ENCODE measurements around the gene POLR3A. TPM values are rescaled to one million over a fixed set of nuclear protein-coding genes. Genes with fewer than 3 reads are reported as not detected.
A peak's percentile ranks its signal among the peaks of the same experiment; 100 is the strongest.

The POLR3A gene
- total RNA-seq, 1 donor from 2014 or later: 13.7 TPM

DNA sequence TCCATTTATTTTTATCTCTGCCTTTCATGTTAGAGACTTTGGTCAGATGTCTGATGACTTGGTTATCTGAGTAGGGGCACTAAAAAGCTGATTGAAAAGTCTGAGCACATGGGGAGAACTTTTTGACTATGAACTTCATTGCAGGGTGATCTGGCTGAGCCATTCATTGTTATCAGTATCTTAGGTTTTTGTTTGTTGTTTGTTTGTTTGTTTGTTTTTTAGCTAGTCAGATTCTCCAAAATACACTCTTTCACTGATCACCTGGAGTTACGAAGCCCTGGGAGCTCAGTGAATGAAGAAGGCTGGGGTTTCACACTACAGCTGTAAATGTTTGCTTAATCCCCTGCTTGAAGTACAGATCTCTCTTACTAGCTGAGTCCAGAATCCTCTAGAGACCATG lies 74.2 kb downstream of the POLR3A start:
- H3K27ac ChIP-seq: no peak overlapping the region
- H3K4me1 ChIP-seq: no peaks in the 10 kb centered on the region
- DNase-seq: no peak
- no peak overlapping the region for H3K4me3 ChIP-seq
- no peak for ATAC-seq
- TF ChIP-seq, protein P1, sequence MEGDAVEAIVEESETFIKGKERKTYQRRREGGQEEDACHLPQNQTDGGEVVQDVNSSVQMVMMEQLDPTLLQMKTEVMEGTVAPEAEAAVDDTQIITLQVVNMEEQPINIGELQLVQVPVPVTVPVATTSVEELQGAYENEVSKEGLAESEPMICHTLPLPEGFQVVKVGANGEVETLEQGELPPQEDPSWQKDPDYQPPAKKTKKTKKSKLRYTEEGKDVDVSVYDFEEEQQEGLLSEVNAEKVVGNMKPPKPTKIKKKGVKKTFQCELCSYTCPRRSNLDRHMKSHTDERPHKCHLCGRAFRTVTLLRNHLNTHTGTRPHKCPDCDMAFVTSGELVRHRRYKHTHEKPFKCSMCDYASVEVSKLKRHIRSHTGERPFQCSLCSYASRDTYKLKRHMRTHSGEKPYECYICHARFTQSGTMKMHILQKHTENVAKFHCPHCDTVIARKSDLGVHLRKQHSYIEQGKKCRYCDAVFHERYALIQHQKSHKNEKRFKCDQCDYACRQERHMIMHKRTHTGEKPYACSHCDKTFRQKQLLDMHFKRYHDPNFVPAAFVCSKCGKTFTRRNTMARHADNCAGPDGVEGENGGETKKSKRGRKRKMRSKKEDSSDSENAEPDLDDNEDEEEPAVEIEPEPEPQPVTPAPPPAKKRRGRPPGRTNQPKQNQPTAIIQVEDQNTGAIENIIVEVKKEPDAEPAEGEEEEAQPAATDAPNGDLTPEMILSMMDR (IDR thresholded peaks at IDR 0.05): no peak
- no peaks in the 10 kb centered on the region for H3K36me3 ChIP-seq
- H3K9me3 ChIP-seq: peaks cover 13% of the 10 kb centered on the region
- H3K27me3 ChIP-seq: no peaks in the 10 kb centered on the region
- intact Hi-C loops (cut with DNase I): no loop called here

DNA sequence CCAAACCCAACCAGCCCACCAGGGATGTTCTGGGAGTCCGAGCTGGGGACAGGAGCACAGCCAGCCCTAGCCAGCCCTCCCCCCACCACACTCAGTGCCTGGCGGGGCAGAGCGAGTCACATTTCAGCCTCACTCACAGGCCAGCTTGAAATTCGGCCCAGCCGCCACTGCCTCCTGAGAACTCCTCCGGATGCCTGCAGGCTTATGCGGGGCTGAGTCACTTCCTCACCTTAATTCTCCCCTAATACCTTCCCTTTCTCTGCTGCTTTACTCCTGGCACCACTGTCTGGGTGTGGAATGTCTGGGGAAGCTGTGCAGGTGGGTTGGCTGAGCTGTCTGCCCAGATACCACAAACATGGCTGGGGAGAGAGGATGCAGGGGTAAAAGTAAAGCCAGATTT lies 80.1 kb downstream of the POLR3A start:
- H3K27me3 ChIP-seq: no peaks in the 10 kb centered on the region
- TF ChIP-seq, protein P1 (IDR thresholded peaks at IDR 0.05): no peak
- DNase-seq (no peak), ATAC-seq (no peak)
- H3K27ac ChIP-seq: no peak overlapping the region
- H3K4me3 ChIP-seq: no peak overlapping the region
- H3K36me3 ChIP-seq: no peaks in the 10 kb centered on the region
- H3K4me1 ChIP-seq: no peaks in the 10 kb centered on the region
- intact Hi-C loops (cut with DNase I): no loop called here
- H3K9me3 ChIP-seq: peaks cover 13% of the 10 kb centered on the region

DNA sequence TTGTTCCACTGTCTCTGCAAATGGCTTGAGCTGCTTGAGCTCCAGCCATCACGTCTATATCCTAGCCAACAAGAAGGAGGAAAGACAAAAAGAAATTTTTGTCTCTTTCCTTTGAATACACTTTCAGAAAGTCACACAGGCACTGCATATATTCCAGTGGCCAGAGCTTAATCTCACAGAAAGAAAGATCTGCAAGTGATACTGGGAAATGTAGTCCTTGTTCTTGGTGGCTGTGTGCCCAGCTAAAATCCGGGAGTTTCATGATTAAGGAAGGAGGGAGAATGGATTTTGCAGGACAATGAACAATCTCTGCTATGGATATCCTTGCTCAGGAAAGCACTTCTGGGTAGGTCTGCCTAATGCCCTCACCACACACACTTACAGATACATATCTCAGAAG lies 83.2 kb downstream of the POLR3A start:
- TF ChIP-seq, protein P1 (IDR thresholded peaks at IDR 0.05): no peak
- intact Hi-C loops (cut with DNase I): no loop called here
- Histone ChIP-seq H3K27ac (no peak overlapping the region), H3K27me3 (no peaks in the 10 kb centered on the region), H3K4me1 (no peaks in the 10 kb centered on the region), H3K4me3 (no peak overlapping the region), H3K36me3 (no peaks in the 10 kb centered on the region), H3K9me3 (peaks cover 3% of the 10 kb centered on the region)
- ATAC-seq: no peak
- no peak for DNase-seq

DNA sequence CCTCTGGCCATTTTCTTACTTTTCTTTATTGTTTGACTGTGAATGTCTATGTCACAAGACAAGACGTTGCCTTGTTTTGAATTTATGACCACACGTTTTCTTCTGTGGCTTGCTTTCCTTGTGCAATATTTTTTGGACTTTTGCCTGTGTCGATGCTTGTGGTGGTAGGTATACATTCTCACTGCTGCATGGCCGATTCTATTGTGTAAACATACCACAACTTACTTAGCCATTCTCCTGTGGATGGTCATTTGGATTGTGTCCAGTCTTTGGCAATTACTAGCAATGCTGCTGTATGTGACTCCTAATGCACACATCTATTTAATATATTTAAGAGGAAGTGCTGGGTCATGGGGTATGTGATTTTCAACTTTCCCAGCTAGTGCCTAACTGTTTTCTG lies 84.8 kb downstream of the POLR3A start:
- TF ChIP-seq, protein P1 (IDR thresholded peaks at IDR 0.05): no peak
- Histone ChIP-seq H3K27me3 (no peaks in the 10 kb centered on the region), H3K4me1 (no peaks in the 10 kb centered on the region), H3K36me3 (no peaks in the 10 kb centered on the region), H3K9me3 (no peaks in the 10 kb centered on the region), H3K4me3 (no peak overlapping the region), H3K27ac (no peak overlapping the region)
- ATAC-seq (no peak), DNase-seq (no peak)
- intact Hi-C loops (cut with DNase I): no loop called here

DNA sequence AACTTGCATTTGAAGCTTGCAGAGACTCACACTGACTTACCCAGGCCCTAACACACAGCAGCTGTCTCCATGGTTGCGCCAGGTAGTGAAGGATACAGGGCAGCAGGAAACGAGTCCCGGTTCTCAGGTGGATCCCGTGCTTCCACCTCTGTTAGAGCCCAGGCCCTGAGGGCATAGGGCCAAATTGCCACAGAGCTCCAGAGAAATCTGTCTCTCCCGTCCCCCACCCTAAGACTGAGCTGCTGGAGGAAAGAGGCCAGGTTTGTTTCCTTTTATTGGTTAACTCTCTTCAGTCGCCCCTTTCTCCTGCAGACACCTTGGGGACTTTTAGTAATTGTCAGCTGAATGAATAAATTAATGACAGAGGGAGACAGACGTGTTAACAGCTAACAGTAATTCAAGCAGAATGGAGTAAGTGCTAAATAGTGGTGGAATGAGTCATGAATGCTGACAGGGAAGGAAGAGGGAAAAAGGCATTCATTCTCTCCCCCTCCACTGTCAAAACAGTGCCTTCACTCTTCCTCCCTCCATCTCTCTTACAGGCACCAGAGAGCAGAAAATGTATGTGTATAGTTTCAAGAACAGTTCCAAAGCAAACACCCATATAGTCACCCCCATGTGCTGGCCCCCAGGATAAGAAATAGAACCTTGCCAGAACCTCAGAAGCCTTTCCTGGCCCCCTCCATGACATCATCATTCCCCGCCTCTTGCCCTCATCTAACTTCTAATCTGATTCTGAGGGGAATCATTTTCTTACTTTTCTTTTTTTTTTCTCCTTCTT lies 86.0 kb downstream of the POLR3A start:
- no peak for DNase-seq
- TF ChIP-seq, protein P1 (IDR thresholded peaks at IDR 0.05): no peak
- intact Hi-C loops (cut with DNase I): no loop called here

More for the DNA sequence above, 86.0 kb downstream of the POLR3A start:
- ATAC-seq: peak; percentile 20
- no peak overlapping the region for H3K4me3 ChIP-seq
- H3K36me3 ChIP-seq: no peaks in the 10 kb centered on the region
- no peaks in the 10 kb centered on the region for H3K9me3 ChIP-seq
- no peak overlapping the region for H3K27ac ChIP-seq
- H3K4me1 ChIP-seq: no peaks in the 10 kb centered on the region
- no peaks in the 10 kb centered on the region for H3K27me3 ChIP-seq
